ENCODE measurements around the gene LTBP1. TPM values are rescaled to one million over a fixed set of nuclear protein-coding genes. Genes with fewer than 3 reads are reported as not detected.

Gene LTBP1
- total RNA-seq, 1 donor from 2014 or later = 36.0 TPM

DNA sequence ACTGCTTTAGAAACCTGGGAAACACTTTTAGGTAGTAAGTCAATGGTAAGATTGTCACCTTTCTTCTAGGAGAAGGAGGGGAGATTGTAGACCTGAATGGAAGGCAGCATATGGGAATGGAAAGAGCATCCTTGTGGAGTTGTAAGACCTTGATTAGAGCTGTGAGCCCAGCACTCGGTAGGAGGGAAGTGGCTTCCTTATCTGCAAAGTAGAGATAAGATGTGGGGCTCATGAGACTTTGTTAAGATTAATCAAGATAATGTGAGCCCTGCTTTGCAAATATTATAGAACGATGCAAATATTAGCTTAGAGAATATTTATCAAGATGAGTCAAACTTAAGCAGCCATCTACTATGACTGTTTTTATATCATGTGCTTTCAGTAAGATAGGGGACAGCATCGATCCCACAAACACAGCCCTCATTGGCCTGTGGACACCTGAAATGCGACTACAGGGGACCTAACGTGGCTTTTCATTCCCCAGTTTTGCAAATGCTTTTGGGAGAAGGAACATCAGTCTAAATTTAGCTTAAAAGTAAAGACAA lies 243.7 kb downstream of the LTBP1 start:
- no peak for DNase-seq
- Histone ChIP-seq H3K27me3 (no peaks in the 10 kb centered on the region), H3K9me3 (no peaks in the 10 kb centered on the region), H3K4me1 (no peaks in the 10 kb centered on the region), H3K36me3 (no peaks in the 10 kb centered on the region), H3K27ac (no peak overlapping the region), H3K4me3 (no peak overlapping the region)
- intact Hi-C loops (cut with DNase I) = no loop called here
- TF ChIP-seq, protein P1, sequence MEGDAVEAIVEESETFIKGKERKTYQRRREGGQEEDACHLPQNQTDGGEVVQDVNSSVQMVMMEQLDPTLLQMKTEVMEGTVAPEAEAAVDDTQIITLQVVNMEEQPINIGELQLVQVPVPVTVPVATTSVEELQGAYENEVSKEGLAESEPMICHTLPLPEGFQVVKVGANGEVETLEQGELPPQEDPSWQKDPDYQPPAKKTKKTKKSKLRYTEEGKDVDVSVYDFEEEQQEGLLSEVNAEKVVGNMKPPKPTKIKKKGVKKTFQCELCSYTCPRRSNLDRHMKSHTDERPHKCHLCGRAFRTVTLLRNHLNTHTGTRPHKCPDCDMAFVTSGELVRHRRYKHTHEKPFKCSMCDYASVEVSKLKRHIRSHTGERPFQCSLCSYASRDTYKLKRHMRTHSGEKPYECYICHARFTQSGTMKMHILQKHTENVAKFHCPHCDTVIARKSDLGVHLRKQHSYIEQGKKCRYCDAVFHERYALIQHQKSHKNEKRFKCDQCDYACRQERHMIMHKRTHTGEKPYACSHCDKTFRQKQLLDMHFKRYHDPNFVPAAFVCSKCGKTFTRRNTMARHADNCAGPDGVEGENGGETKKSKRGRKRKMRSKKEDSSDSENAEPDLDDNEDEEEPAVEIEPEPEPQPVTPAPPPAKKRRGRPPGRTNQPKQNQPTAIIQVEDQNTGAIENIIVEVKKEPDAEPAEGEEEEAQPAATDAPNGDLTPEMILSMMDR (IDR thresholded peaks at IDR 0.05) = no peak
- ATAC-seq = no peak

DNA sequence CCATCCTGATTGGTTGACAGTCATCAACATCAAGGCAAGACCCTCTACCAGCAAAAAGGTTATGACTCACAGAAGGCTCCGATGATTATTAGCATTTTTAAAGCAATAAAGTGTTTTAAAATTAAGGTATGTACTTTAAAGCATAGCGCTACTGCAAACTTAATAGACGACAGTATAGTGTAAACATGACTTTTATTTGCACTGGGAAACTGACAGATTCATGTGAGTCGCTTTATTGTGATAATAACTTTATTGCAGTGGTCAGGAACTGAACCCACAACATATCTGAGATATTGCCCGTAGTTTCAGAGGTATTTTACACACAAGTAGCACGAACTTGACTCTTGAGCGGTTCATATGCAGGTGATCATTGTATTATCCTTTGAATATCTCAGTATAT lies 249.1 kb downstream of the LTBP1 start:
- Histone ChIP-seq H3K4me3 (no peak overlapping the region), H3K36me3 (no peaks in the 10 kb centered on the region), H3K27me3 (no peaks in the 10 kb centered on the region), H3K27ac (no peak overlapping the region), H3K4me1 (no peaks in the 10 kb centered on the region), H3K9me3 (no peaks in the 10 kb centered on the region)
- DNase-seq = no peak
- intact Hi-C loops (cut with DNase I) = no loop called here
- no peak for ATAC-seq
- TF ChIP-seq, protein P1 (IDR thresholded peaks at IDR 0.05) = no peak

DNA sequence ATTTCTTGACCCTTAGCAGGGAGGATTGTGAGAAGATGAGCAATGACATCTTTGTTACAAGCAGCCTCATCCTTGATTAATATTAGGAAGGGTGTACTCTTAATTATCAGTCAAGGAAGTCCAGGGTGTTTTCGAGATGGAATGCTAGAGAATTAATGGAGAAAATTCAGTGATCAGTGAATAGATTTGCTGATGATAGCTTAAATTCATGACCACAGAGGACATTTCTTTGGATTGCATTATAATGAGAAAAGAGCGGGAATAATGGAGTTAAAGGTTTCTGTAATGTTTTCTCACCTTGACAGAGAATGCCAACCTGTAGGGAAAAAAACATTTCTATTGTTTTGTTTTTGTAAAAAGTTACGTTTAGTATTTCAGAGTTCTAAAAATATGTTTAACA lies 249.9 kb downstream of the LTBP1 start:
- no peak for ATAC-seq
- no peaks in the 10 kb centered on the region for H3K27me3 ChIP-seq
- TF ChIP-seq, protein P1 (IDR thresholded peaks at IDR 0.05) = no peak
- no peaks in the 10 kb centered on the region for H3K4me1 ChIP-seq
- no peaks in the 10 kb centered on the region for H3K9me3 ChIP-seq
- H3K4me3 ChIP-seq = no peak overlapping the region
- no peak for DNase-seq
- intact Hi-C loops (cut with DNase I) = no loop called here
- no peak overlapping the region for H3K27ac ChIP-seq
- no peaks in the 10 kb centered on the region for H3K36me3 ChIP-seq

DNA sequence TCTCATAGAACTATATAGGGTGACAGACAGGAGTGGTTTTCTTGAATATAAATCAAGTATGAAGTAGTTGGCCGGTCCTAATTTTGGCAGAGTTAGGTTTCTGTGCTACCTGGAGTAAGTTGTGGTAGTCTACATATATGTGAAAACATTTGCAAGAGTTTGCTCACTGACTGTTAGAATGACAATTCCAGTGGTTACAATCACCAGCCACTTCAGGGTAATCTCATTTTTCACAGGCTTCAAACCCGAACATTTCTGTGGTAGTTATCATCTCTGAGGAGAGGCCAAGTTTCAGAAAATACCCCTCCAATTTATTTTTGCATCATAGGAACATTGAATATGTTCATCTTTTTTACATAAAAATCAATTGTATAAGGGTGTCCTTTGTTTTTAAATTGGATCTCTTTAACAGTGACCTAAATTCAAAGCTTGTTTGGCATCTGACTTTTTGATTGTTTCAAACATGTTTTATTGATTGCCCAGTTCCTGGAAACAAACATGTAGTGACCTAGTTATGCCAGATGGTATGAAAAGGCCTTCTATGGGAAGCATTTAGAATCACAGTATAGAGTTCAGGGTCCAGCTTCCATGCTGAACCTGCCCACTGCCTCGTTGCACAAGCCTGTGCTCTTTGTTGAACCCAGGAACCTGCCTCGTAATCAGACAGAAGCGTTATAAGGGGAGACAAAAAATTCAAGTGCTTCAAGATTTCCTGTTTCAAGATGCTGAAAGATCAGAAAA lies 250.6 kb downstream of the LTBP1 start:
- no peaks in the 10 kb centered on the region for H3K36me3 ChIP-seq
- H3K4me1 ChIP-seq = no peaks in the 10 kb centered on the region
- no peaks in the 10 kb centered on the region for H3K9me3 ChIP-seq
- no peak overlapping the region for H3K4me3 ChIP-seq
- no peak for ATAC-seq
- H3K27me3 ChIP-seq = no peaks in the 10 kb centered on the region
- TF ChIP-seq, protein P1 (IDR thresholded peaks at IDR 0.05) = no peak
- intact Hi-C loops (cut with DNase I) = no loop called here
- no peak for DNase-seq
- no peak overlapping the region for H3K27ac ChIP-seq

DNA sequence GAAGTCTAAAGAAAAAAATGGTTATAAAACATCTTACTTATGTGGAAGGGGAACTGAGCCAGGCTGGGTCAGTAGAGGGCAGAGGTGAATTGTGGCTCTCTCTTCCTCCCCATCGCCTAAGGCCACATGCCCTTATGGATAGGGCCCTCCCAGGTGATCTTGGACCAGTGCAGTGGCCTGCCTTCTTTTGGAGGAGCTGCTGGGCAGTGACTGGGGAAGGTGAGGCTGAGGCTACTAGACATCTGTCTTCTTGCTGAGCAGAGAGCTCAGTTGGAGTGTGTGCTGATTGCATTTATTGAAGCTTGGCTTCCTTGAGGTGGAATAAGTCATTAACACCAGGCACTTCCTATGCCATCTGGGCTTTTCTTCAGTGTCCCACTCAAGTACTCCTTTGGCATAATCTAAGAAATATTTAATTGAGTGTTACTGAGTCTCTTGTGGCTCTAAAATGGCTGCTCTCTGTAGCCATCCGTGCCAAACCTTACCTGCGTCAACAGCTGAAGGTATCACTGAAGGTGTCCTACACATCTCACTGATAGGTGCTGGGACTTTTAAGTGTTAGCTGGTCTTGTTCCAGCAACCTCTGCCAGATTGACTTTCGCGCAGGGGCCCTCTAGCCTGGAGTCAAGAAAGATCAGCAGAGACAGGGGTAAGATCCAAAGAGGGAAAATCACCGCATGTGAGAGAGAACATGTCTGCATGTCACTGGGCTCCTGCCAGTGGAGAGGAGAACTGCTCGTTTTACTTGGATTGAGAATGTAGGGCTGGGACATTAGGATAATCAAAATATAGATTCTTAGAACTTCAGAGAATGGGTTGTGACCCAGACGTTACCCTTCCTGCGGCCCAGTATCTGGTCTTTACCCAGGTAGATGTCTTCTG lies 256.1 kb downstream of the LTBP1 start:
- no peaks in the 10 kb centered on the region for H3K4me1 ChIP-seq
- H3K27me3 ChIP-seq = no peaks in the 10 kb centered on the region
- no peak overlapping the region for H3K4me3 ChIP-seq
- ATAC-seq (no peak), DNase-seq (no peak)
- no peak overlapping the region for H3K27ac ChIP-seq
- TF ChIP-seq, protein P1 (IDR thresholded peaks at IDR 0.05) = no peak
- intact Hi-C loops (cut with DNase I) = no loop called here
- no peaks in the 10 kb centered on the region for H3K36me3 ChIP-seq
- no peaks in the 10 kb centered on the region for H3K9me3 ChIP-seq
